Measurements from ENCODE around the gene FAN1.

FAN1 gene

DNA sequence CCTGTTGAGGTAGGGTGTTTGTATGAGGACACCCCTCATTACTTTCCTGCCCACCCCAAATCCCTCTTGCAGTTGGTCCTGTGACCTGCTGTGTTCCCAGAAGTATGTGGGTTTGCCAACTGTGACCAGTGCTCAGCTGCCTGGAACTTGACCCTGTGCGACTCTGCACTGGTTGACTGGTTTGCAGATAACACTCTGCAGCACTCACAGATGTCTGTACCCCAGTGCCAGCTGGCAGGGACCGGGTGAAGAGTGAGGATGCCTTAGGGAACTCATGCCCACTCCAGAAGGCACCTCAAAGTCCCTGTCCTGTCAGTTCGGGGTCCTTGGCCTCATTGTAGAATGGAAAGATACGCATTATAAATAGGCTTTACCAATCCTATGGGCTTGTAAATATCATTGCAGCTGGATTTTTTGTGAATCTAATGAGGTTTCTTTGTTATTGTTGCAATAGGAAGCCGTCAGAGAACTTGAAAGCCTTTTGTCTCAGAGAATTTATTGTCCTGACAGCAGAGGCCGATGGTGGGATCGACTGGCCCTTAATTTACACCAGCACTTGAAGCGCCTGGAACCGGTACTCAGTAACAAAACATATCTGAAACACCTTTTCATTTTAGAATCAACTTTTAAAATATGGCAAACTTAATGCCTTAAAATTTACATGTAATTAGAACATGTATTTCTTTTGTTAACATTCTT, 18.2 kb downstream of the FAN1 start:
- no peak for DNase-seq

DNA sequence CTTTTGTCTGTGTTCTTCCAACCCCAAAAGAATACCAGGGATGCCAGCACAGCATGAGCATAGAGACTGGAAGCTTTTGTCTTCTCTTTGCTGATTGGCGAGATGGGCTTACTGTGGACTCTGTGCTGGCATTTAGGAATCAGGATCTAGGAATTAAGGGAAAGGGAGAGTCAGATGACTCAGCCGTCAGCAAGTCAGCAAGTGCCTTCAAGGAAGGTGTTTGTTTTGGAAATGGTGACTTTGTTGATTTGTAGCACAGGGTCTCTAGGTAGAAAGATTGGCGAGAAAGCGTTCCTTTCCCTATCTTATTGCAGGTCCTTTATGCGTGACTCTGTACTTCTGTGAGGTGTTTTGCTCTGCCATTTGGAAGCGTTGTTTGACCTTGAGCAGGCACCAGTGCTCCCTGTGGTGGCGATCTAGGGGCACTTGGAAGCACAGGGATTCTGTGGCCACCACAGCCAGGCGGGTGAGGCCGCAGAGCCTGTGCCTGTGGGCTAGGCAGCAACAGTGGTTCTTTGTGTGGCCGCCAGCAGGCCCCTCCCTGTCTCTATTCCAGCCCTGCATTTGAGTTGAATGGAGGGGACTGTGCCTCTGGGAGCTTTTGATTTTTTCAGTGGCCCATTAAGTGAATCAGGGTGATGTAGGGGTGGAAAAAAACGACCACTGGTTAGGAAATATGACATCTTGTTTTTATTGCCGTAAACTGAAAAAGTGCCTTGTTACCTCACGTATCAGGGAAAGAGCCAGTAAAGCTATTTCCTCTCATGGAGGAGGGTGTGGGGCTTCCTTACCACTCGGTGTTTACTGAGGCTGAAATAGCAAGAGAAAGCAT, 19.0 kb downstream of the FAN1 start:
- no peak for DNase-seq

DNA sequence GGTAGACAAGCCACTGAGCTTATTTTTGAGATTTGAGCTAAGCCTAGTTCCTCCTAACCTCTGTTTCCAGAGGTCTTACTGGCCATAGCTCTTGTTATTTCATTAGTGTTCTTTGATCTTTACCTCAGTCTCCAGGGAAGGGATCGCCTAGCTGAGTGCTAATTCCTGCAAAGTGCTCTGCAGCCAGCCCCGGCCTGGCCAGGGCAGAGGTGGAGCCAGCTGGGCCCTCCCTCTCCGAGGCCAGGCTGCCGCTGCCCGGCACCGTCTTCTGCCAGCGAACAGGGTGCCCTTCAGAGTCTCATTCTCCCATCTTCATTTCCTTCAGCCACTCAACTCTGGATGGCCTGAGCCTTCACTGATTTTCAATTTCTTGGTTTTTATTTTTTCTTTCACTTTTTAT, 19.7 kb downstream of the FAN1 start:
- DNase-seq: no peak

DNA sequence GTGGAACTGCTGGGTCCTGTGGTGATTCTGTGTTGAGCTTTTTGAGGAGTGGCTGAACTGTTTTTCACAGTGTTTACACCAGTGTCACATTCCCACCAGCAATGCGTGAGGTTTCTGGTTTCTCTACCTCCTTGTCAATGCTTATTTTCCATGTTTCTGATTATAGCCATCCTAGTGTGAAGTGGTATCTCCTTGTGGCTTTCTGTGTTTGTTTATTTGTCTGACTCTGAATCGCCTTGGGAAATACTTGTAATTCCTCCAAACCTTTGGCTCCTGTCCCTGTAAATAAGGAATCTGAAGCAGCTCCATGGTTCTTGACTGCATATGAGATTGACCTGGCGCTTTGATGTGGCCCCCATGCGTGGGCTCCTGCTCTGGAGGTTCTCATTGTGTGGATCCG, 20.6 kb downstream of the FAN1 start:
- DNase-seq: no peak

DNA sequence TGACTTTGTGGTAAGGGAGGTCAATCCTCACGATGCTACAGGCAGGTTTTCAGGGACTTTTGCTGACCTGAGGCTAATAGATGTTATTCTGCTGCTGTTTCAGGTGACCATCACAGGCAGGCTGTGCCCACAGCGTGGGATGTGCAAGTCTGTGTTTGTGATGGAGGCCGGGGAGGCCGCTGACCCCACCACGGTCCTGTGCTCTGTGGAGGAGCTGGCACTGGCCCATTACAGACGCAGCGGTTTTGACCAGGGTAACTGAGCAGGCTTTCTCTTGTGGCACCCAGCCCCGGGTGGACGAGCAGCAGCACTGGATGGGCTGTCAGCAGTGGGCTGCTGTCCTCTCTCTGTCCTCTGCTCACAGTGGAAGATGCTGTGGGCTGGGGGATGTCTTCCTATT, 22.0 kb downstream of the FAN1 start:
- DNase-seq: no peak

DNA sequence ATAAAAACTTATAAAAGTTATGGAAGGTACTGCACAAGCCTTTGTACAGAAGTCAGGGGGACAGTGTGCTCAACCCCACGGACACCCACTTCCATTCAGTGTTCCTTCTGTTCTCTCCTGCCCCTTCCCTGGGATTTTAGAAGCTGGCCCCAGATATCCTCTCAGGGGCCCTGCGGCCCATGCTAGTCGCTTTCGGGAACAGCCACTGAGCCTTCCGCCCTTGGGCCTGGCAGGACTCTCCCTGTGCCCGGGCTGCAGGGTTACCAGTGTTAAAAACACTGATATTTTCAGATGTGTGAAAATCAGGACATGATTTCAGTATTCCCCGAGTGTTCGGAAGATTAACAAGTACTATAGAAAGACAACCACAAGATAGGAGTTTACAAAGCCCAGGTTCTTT, 22.4 kb downstream of the FAN1 start:
- no peak for DNase-seq

DNA sequence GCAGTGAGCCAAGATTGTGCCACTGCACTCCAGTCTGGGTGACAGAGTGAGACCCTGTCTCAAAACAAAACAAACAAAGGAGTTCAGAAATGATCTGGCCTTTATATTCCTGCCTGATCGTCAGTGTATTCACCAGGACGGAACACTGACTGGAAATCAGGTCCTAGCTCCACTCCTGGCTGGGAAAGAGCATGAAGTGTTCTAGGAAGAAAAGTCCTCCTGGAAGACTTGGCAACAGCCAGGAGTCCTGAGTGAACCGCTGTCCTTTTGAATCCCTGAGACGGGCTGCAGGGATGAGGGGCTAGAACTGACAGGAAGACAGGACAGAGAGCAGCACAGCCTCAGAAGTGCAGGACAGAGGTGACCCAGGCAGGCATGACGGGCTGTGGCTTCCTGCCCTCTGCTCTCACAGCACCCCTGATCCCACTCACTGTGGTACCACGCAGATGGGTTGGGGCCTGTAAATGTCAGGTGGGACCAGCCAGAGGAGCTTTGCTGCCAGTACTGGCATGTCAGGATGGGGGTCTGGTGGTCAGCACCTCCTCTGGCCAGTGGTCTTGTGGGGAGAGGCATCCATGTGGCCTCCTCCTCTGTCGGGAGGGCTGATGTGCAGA, 23.5 kb downstream of the FAN1 start:
- DNase-seq: no peak

DNA sequence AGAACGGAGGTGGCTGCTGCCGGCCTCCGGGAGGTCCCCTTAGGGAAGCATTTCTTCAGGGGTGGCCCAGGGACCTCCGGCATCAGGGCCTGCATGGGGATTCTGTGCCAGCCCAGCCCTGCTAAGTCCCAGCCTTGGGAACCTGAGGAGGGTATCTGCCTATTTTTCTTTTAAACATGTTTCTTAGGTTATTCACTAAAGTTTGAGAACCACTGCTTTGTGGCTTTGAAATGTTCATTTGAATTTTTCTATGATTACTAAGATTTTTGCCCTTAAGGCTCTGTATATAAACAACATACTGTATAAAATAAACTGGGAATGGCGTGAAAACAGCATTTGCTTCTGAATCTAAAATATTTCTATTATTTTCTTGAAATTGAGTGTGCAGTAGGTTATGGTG, 24.4 kb downstream of the FAN1 start:
- DNase-seq: no peak

DNA sequence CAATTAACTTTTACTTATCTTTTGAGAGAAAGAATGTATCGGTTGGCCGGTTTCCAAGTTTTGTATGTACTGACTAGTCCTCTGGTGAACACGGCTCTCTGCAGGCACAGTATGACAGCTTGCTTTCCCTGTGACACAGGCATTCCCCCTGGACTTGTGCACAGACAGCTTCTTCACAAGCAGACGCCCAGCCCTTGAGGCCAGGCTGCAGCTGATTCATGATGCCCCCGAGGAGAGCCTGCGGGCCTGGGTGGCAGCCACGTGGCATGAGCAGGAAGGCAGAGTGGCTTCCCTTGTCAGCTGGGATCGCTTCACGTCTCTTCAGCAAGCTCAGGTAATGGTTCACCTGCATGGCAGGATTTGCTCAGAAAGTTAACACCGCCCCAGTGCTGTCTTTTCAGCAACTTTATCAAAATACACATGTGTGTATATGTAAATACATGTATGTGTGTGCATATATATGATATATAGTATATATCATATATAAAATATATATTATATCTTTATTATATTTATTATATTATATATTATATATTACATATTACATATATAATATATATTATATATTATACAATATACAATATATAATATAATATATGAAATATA, 25.5 kb downstream of the FAN1 start:
- no peak for DNase-seq

DNA sequence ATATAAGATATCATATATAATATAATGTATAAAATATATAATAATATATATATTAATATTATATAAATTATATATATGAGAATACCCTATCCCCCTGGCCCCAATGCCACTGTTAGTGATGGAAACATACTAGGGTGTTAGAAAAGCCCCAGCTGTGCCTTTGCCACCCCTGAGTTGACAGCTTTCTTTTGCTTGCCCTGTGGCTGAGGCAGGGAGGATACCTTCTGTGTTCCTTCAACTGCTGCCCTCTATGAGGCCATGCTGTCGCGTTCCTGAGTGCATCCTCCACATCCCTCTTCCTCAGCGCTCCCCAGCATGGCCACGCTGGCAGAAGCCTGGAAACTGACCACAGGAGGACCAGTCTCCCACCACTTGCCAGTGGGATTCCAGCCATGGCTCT, 26.3 kb downstream of the FAN1 start:
- DNase-seq: no peak

DNA sequence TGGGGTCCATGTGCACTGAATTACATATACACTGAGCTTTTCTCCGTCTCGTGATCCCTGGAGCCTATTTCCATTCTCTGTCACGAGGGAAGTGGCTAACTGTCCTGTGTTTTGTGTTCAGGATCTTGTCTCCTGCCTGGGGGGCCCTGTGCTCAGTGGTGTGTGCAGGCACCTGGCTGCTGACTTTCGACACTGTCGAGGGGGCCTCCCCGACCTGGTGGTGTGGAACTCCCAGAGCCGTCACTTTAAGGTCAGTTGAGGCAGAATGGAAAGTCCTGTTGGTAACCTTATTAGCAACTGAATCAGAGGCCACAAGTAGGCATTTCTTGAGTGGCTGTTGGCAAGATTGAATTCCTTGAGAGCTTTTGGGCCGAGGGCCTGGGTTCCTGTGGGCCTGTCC, 26.7 kb downstream of the FAN1 start:
- DNase-seq: no peak

DNA sequence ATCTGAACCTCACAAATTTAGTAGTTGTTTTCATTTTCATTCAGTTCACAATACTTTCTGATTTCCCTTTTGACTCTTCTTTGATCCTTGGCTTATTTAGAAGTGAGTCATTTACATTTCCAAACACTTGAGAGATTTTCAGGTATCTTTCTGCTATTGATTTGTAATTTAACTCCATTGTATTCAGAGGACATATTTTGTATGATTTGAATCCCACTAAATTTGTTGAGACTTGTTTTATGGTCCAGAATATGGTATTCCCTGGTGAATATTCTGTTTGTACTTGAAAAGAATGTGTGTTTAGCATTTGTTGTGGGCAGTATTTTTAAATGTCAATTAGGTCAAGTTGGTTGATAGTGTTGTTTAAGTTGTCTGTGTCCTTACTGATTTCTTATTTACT, 29.6 kb downstream of the FAN1 start:
- DNase-seq: no peak

DNA sequence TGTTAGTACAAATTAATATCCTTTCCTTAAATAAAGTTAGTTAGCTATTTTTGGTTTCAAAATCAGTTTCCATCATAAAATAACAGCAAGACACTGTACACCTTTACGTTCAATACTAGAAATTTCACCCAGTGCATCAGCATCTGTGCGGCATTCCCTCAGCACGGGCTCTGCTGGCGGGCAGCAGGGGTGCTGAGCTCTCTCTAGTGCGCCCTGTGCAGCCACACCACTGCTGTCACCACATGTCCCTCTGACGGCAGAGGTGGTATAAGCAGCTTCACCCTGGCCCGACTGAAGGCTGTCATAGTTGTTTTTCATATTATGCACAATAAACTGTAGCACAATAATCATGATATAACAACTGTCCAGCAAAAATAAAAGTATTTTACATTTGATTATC, 35.4 kb downstream of the FAN1 start:
- no peak for DNase-seq

DNA sequence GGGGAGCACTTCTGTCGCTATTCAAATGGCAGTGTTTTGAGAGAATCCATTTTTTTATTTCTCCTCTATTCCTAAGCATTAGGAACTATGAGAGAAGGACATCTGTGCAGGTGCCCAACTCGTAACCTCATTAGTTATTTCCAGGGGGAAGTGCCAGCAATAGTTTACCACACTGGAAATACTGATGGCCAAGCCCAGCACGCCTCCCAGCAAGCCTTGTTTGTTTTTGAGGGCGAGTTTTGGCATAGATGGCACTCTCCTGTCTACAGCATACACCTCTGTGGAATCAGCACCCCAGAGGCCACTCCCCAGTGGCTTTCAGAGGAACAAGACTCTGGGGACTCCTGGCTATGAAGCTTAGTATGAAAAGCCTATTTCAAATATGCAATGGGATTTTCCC, 36.6 kb downstream of the FAN1 start:
- no peak for DNase-seq

DNA sequence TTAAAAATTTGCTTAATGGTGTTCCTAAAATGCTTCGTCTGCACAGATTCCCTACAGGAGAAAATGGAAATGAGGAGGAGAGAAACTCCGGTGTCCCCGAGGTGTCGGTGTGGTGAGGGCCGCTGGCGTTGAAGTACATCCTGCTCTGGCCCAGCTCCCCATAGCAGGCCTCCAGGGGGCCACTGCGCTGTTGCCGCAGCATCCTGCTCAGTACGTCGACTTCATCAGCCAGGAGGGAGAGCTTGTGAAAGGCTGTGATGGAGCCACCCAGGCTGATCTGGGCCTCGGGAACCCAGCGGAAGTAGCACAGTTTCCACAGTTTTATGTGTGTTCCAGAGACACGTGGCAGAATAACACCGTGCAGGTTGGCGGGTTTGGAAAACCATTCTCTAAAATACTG, 37.8 kb downstream of the FAN1 start:
- DNase-seq: no peak

DNA sequence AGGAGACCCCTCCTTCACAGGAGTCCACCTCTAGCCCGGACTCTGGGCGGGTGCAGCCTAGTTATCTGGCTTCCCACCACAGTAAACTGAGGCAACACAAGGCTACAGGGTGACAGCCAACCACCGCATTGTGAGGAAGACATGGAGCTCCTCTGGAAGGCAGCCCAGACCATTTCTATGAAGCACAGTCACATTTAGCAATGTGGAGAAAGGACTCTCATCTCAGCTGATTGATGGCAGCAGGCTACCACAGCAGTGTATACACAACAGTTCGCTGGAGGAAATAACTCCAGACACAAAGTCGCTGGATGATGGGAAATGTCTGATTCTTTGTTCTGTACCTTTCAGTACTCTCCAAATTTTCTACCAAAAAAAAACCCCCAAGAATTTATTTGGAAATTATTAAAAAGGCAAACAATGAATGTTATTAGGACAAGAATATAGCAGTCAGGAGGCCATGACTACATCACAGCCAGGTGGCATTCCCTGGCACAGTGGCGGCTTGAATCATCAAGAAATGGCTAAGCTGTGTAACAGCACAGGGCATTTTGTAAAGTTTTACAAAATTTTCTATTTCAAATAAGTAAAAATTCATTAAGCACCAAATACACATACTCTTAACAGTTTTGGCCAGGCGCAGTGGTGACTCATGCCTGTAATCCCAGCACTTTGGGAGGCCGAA, 40.1 kb downstream of the FAN1 start:
- no peak for DNase-seq

DNA sequence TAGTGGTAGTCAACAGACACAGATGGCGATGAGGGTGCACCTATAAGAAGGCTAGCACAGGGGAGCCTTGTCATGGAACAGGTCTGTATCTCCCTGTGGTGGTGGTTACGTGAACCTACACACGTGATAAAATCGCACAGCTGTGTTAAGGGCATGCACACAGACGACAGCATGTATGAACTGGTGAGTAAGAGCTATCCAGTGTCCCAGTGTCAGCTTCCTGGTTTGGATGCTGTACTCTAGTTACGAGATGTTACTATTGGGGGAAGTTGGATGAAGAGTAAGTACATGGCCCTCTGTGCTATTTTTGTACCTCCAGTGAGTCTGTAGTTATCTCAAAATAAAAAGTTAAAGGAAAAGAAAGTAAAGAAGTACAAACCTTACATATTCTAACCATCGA, 49.5 kb downstream of the FAN1 start:
- DNase-seq: no peak

DNA sequence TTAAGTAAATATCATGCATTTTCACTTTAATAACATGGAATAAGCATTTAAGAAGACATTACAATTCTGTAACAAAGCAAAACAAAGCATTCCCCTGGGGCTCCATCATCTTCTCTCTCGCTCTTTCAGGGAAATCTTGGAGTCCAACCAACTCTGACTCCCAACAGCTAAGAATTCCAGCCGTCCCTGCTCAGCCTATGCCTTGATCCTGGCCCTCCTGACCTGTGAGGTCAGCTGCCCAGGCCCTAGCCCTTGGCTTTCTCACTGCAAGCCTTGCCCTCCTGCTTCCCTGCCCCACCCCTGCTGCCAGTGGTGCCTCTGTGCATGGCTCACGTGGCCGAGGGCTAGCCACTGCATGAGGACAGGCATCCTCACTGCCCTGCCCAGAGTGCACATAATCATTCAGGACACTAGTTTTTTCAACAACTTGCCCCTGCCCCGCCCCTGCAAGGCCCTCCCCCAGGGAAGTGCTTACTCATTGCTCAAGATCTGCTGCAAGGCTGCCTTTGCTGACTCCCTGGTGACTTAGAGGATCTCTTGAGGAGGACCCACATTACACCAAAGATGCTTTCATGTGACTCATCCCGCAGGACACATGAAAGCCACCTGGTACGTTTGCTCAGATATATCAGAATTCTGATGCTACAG, 50.1 kb downstream of the FAN1 start:
- DNase-seq: no peak

DNA sequence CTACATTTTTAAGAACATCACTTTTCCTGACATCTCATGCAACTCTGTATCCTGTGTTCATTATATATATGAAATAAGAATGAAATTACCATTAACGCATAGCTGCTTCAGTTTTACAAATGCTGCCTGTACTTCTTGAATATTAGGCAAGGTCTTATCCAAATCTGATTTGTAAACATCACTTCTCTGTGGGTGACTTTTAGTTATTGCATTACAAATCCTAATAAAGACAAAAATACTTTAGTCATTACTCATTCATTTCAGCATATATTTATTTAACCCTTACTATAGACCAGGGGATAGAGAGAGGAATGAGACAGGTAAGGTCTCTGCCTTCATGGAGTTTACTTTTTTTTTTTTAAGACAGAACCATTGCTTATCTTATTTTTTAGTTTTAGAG, 51.0 kb downstream of the FAN1 start:
- no peak for DNase-seq

DNA sequence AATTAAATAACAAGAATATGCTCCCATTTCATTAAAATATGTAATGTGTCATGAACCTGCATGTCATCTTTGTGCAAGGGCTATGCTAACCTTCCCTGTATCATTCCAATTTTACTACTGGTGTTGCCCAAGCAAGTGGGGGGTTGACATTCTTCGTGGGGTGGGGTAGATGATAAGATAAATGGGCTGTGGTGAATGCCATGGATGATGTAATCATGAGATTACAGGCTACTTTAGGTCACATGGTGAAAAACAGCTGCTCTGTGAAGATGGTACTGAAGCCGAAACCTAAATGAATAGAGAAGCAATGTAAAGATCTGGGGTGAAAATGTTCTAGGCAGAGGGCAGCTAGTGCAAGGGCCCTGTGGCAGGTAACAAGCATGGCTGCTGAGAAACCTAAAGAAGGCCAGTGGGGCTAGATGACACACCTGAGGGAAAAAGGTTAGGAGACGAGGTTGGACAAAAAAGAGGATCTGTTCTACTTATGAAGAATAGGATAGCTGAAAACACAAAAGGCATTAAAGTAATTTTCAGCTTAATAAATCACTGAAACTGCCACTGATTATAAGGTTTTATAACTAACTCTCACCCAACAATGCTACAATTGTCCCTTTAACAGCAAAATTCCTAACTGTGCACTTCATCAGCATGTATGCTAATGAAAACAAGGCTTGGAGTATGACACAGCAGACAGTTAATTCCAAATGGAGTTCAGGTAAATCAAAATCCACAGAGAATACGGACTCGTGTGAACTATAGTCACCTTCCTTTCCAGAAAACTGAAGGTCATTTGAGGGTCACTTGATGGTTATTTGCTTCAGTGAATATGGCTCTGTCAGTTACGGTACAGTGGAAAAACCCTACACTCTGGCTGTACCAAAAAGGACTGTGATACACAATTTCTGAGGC, 52.8 kb downstream of the FAN1 start:
- DNase-seq: no peak

DNA sequence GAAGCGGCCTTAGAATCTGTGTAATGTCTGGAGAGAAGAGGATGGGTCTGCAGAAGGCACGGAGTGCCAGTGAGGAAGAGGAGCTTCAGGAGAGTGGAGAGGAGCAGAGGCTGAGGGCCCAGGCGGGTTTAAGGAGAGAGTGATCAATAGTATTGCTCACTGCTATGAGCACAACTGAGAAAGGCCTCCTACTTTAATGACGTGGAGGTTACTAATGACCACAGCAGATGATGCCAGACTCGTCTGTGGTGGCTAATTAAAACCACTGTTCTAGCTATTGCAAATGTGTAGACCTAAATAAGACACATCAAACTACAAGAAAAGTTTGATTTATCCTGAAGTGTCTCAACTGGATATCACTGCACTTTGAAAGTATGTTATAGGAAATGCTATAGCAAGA, 54.5 kb downstream of the FAN1 start:
- no peak for DNase-seq

DNA sequence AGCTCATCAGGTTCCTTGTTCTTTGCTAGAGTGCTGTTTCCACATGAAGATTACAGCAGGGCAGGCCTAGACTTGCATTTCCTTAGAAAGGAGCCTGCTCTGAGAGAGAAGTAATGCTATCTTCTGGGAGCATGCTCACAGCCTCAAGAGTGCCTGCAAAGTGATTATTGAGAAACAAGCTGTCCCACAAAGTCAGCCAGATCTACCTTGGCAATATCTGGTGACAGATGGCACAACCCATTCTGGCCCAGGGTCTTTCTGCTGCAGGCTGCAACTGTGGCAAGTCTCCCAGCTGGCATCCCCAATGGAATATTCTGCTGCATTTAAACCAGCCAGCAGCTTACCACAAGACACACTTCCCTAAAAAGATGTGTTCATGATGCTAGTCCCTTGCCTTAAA, 58.4 kb downstream of the FAN1 start:
- no peak for DNase-seq

All from activated CD8-positive, alpha-beta memory T cell treated with anti-CD3 and anti-CD28 coated beads for 24 hours (primary cell).